ENCODE data around the gene SLC44A3. TPM values are rescaled to one million over a fixed set of nuclear protein-coding genes. Genes with fewer than 3 reads are reported as not detected.

The SLC44A3 gene
- total and polyA plus RNA-seq, 2 experiments from 2014 or later: 2.9 to 4.5 TPM

GRCh38 chr1:94865360-94865759 lies 45.2 kb downstream of the SLC44A3 start:
- H3K4me3 ChIP-seq: 0 out of 2 replicates have a peak overlapping the region, but pooled peaks have one; percentile 3
- Mint-ChIP-seq H3K27me3 (ENCODE audit: insufficient read depth, low read depth, poor library complexity) (peaks cover 5% of the 10 kb centered on the region), H3K4me3 (peak overlapping the region; percentile 25; the same call in 2 of the 3 replicates), H3K9me3 (no peaks in the 10 kb centered on the region), H3K27ac (peak overlapping the region; percentile 2), H3K4me1 (peaks cover 66% of the 10 kb centered on the region), H3K36me3 (ENCODE audit: low read depth) (no peaks in the 10 kb centered on the region)
- no peak for TF ChIP-seq REST (IDR thresholded peaks at IDR 0.05; ENCODE audit: unreplicated experiment)
- TF ChIP-seq EZH2 (IDR thresholded peaks at IDR 0.05; ENCODE audit: low read depth, unreplicated experiment): no peak
- TF ChIP-seq CREB1 (CRISPR knock-in tag; IDR thresholded peaks at IDR 0.05; ENCODE audit: low read depth): no peak
- TF ChIP-seq ETS1 (IDR thresholded peaks at IDR 0.05): no peak
- TF ChIP-seq, protein P1, sequence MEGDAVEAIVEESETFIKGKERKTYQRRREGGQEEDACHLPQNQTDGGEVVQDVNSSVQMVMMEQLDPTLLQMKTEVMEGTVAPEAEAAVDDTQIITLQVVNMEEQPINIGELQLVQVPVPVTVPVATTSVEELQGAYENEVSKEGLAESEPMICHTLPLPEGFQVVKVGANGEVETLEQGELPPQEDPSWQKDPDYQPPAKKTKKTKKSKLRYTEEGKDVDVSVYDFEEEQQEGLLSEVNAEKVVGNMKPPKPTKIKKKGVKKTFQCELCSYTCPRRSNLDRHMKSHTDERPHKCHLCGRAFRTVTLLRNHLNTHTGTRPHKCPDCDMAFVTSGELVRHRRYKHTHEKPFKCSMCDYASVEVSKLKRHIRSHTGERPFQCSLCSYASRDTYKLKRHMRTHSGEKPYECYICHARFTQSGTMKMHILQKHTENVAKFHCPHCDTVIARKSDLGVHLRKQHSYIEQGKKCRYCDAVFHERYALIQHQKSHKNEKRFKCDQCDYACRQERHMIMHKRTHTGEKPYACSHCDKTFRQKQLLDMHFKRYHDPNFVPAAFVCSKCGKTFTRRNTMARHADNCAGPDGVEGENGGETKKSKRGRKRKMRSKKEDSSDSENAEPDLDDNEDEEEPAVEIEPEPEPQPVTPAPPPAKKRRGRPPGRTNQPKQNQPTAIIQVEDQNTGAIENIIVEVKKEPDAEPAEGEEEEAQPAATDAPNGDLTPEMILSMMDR (conservative IDR thresholded peaks at IDR 0.05; ENCODE audit: low read depth in 2 of 2): no peak
- no peak for TF ChIP-seq NANOG (IDR thresholded peaks at IDR 0.05; ENCODE audit: borderline replicate concordance)
- TF ChIP-seq ZNF331 (CRISPR knock-in tag; IDR thresholded peaks at IDR 0.05; ENCODE audit: low read depth): no peak
- no peak for TF ChIP-seq POLR2AphosphoS5 (IDR thresholded peaks at IDR 0.05; ENCODE audit: low read depth)
- no peak for TF ChIP-seq STAT1 (IDR thresholded peaks at IDR 0.05; ENCODE audit: unreplicated experiment)
- TF ChIP-seq EZH2phosphoT487 (IDR thresholded peaks at IDR 0.05; ENCODE audit: unreplicated experiment): no peak
- TF ChIP-seq, protein P2, sequence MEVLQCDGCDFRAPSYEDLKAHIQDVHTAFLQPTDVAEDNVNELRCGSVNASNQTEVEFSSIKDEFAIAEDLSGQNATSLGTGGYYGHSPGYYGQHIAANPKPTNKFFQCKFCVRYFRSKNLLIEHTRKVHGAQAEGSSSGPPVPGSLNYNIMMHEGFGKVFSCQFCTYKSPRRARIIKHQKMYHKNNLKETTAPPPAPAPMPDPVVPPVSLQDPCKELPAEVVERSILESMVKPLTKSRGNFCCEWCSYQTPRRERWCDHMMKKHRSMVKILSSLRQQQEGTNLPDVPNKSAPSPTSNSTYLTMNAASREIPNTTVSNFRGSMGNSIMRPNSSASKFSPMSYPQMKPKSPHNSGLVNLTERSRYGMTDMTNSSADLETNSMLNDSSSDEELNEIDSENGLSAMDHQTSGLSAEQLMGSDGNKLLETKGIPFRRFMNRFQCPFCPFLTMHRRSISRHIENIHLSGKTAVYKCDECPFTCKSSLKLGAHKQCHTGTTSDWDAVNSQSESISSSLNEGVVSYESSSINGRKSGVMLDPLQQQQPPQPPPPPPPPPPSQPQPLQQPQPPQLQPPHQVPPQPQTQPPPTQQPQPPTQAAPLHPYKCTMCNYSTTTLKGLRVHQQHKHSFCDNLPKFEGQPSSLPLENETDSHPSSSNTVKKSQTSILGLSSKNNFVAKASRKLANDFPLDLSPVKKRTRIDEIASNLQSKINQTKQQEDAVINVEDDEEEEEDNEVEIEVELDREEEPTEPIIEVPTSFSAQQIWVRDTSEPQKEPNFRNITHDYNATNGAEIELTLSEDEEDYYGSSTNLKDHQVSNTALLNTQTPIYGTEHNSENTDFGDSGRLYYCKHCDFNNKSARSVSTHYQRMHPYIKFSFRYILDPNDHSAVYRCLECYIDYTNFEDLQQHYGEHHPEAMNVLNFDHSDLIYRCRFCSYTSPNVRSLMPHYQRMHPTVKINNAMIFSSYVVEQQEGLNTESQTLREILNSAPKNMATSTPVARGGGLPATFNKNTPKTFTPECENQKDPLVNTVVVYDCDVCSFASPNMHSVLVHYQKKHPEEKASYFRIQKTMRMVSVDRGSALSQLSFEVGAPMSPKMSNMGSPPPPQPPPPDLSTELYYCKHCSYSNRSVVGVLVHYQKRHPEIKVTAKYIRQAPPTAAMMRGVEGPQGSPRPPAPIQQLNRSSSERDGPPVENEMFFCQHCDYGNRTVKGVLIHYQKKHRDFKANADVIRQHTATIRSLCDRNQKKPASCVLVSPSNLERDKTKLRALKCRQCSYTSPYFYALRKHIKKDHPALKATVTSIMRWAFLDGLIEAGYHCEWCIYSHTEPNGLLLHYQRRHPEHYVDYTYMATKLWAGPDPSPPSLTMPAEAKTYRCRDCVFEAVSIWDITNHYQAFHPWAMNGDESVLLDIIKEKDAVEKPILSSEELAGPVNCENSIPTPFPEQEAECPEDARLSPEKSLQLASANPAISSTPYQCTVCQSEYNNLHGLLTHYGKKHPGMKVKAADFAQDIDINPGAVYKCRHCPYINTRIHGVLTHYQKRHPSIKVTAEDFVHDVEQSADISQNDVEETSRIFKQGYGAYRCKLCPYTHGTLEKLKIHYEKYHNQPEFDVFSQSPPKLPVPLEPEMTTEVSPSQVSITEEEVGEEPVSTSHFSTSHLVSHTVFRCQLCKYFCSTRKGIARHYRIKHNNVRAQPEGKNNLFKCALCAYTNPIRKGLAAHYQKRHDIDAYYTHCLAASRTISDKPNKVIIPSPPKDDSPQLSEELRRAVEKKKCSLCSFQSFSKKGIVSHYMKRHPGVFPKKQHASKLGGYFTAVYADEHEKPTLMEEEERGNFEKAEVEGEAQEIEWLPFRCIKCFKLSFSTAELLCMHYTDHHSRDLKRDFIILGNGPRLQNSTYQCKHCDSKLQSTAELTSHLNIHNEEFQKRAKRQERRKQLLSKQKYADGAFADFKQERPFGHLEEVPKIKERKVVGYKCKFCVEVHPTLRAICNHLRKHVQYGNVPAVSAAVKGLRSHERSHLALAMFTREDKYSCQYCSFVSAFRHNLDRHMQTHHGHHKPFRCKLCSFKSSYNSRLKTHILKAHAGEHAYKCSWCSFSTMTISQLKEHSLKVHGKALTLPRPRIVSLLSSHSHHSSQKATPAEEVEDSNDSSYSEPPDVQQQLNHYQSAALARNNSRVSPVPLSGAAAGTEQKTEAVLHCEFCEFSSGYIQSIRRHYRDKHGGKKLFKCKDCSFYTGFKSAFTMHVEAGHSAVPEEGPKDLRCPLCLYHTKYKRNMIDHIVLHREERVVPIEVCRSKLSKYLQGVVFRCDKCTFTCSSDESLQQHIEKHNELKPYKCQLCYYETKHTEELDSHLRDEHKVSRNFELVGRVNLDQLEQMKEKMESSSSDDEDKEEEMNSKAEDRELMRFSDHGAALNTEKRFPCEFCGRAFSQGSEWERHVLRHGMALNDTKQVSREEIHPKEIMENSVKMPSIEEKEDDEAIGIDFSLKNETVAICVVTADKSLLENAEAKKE (CRISPR knock-in tag; IDR thresholded peaks at IDR 0.05): no peak
- no peak for TF ChIP-seq JUNB (IDR thresholded peaks at IDR 0.05; ENCODE audit: unreplicated experiment)
- TF ChIP-seq ZNF114 (CRISPR knock-in tag; IDR thresholded peaks at IDR 0.05): no peak
- H4K20me1 ChIP-seq (replicated peaks; ENCODE audit: insufficient read depth): no peaks in the 10 kb centered on the region
- DNase-seq (ENCODE audit: low spot score) (no peak), ATAC-seq (no peak; the same call in 2 of the 3 replicates)
- H2AFZ ChIP-seq: no peak overlapping the region
- no peaks in the 10 kb centered on the region for H3F3A ChIP-seq (replicated peaks; ENCODE audit: low read depth)
- peaks cover 47% of the 10 kb centered on the region for H3K4me1 ChIP-seq (ENCODE audit: insufficient read depth)
- peak overlapping the region; percentile 42 for H3K4me2 ChIP-seq
- H3K36me3 ChIP-seq (ENCODE audit: insufficient read depth): no peaks in the 10 kb centered on the region
- H3K27ac ChIP-seq (ENCODE audit: low read depth): peak overlapping the region; percentile 50
- H3K9me2 ChIP-seq (ENCODE audit: insufficient read depth): peaks cover 6% of the 10 kb centered on the region; the same call in 1 of the 2 replicates
- no peaks in the 10 kb centered on the region for H3K79me2 ChIP-seq (replicated peaks; ENCODE audit: insufficient read depth)
- no peaks in the 10 kb centered on the region for H3K27me3 ChIP-seq (ENCODE audit: insufficient read depth)

All from GM23338 (cell line).